Neural crest cell (in vitro differentiated cells): ENCODE measurements around the gene SYT17. TPM values are rescaled to one million over a fixed set of nuclear protein-coding genes. Genes with fewer than 3 reads are reported as not detected.

Experiments used
- DNase-seq: peaks from one replicate; pipeline ENCODE4 v3.0.0; 2021; ENCODE audit warnings: low read depth, mixed read lengths, low spot score
- H3K27ac Mint-ChIP-seq: one replicate; pipeline ENCODE4 v1.8.0; 2021; ENCODE audit warnings: mild to moderate bottlenecking, mixed read lengths; ENCODE audit not compliant: unreplicated experiment
- H3K27me3 Mint-ChIP-seq: 2 replicates; pipeline ENCODE4 v1.8.0; 2021; ENCODE audit warnings: low read depth, mild to moderate bottlenecking, mixed read lengths
- H3K36me3 Mint-ChIP-seq: 2 replicates; pipeline ENCODE4 v1.8.0; 2021; ENCODE audit warnings: low read depth, mild to moderate bottlenecking, mixed read lengths
- H3K4me1 Mint-ChIP-seq: 2 replicates; pipeline ENCODE4 v1.8.0; 2021; ENCODE audit warnings: mixed read lengths
- H3K4me3 Mint-ChIP-seq: one replicate; pipeline ENCODE4 v1.8.0; 2021; ENCODE audit warnings: mild to moderate bottlenecking, mixed read lengths
- H3K9me3 Mint-ChIP-seq: 2 replicates; pipeline ENCODE4 v1.8.0; 2021; ENCODE audit warnings: mixed read lengths
- total RNA-seq: library from RNA; stranded (reverse); gene quantifications from 2 replicates; pipeline ENCODE4 v1.2.1, GENCODE V29; 2021
- TF ChIP-seq, protein P1 (sequence below): fragments of 200-600 bp; sonication (generic); conservative IDR thresholded peaks from 2 replicates; pipeline ENCODE4 v1.5.0; 2021; ENCODE audit warnings: antibody characterized with exemption, mild to moderate bottlenecking

SYT17 gene
- total RNA-seq, 1 donor from 2014 or later, result 3.1 TPM

DNA sequence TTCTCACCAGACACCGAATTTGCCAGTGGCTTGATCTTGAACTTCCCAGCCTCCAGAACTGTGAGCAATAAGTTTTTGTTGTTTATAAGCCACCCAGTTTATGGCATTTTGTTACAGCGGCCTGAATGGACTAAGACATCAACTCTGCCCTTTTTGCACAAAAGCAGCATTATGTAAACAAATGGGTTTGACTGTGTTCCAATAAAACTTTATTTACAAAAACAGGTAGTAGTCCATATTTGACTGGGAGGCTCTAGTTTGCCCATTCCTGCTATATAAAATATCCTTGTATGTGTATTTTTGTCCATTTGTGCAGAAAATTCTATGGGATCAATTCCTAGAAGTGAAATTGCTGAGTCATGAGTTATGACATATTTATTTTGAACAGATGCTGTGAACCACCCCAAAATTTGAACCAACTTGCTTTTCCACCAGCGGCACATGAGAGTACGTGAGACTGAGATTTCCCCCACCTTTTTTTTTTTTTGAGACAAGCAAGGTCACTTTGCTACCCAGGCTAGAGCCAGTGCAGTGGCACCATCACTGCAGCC is 96.2 kb downstream of the SYT17 start:
- Mint-ChIP-seq H3K4me3 (no peak overlapping the region), H3K4me1 (no peaks in the 10 kb centered on the region), H3K27ac (no peak overlapping the region), H3K36me3 (peaks cover 7% of the 10 kb centered on the region), H3K27me3 (peaks cover 10% of the 10 kb centered on the region), H3K9me3 (peaks cover 7% of the 10 kb centered on the region)
- DNase-seq, result no peak
- TF ChIP-seq, protein P1, sequence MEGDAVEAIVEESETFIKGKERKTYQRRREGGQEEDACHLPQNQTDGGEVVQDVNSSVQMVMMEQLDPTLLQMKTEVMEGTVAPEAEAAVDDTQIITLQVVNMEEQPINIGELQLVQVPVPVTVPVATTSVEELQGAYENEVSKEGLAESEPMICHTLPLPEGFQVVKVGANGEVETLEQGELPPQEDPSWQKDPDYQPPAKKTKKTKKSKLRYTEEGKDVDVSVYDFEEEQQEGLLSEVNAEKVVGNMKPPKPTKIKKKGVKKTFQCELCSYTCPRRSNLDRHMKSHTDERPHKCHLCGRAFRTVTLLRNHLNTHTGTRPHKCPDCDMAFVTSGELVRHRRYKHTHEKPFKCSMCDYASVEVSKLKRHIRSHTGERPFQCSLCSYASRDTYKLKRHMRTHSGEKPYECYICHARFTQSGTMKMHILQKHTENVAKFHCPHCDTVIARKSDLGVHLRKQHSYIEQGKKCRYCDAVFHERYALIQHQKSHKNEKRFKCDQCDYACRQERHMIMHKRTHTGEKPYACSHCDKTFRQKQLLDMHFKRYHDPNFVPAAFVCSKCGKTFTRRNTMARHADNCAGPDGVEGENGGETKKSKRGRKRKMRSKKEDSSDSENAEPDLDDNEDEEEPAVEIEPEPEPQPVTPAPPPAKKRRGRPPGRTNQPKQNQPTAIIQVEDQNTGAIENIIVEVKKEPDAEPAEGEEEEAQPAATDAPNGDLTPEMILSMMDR, result no peak

DNA sequence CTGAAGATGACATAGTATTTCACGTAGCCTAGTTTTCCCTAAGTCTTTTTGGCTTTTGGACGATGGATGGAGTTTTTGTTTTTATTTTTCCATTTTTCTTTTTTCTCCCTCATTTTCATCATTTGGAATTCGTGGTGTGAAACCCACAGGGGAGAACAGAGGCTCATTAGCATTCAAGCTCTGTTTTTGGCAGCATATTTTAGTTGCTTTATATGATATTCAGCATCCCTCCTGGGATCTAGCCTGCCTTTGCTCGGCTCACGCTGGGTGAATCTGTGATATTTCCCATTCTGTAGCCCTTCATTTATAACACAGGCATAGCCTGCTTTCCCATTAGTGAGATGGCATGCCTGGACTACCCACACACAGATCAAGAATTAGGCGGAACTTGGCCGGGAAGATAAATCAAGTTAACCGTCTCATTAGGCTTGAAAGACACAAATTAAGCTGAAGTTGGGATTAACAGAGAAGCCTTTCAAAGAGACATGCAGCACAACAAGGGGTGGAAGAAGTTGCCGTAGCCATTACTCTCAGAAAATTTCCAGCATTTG is 97.4 kb downstream of the SYT17 start:
- peaks cover 7% of the 10 kb centered on the region for H3K36me3 Mint-ChIP-seq
- no peak overlapping the region for H3K27ac Mint-ChIP-seq
- TF ChIP-seq, protein P1, result no peak
- H3K4me1 Mint-ChIP-seq, result no peaks in the 10 kb centered on the region
- H3K4me3 Mint-ChIP-seq, result no peak overlapping the region
- H3K9me3 Mint-ChIP-seq, result peaks cover 7% of the 10 kb centered on the region
- DNase-seq, result no peak
- H3K27me3 Mint-ChIP-seq, result peaks cover 4% of the 10 kb centered on the region

DNA sequence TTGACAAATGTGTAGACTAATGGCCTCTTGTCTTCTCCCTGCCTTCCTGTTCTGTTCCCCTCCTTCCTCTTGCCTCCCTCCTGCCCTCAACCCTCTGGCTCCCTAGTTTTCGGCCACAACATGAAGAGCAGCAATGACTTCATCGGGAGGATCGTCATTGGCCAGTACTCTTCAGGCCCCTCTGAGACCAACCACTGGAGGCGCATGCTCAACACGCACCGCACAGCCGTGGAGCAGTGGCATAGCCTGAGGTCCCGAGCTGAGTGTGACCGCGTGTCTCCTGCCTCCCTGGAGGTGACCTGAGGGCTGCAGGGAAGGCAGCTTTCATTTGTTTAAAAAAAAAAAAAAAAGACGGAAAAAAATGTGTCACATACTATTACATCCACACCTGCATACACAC is 98.7 kb downstream of the SYT17 start:
- Mint-ChIP-seq H3K27me3 (no peaks in the 10 kb centered on the region), H3K4me1 (no peaks in the 10 kb centered on the region), H3K9me3 (peaks cover 7% of the 10 kb centered on the region), H3K36me3 (peaks cover 7% of the 10 kb centered on the region), H3K4me3 (no peak overlapping the region), H3K27ac (no peak overlapping the region)
- DNase-seq, result no peak
- TF ChIP-seq, protein P1, result no peak

DNA sequence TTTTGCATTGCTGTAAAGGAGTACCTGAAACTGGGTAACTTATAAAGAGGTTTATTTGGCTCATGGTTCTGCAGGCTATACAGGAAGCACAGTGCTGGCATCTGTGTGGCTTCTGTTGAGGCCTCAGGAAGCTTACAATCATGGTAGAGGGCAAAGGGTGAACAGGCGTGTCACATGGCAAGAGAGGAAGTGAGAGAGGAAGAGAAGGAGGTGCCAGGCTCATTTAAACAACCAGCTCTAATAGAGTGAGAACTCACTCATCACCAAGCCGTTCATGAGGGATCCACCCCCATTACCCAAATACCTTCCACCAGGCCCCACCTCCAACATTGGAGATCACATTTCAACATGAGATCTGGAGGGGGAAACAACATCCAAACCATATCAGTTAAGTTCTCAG is 101.1 kb downstream of the SYT17 start:
- no peaks in the 10 kb centered on the region for H3K27me3 Mint-ChIP-seq
- TF ChIP-seq, protein P1, result no peak
- H3K4me1 Mint-ChIP-seq, result no peaks in the 10 kb centered on the region
- no peak overlapping the region for H3K27ac Mint-ChIP-seq
- H3K36me3 Mint-ChIP-seq, result peaks cover 7% of the 10 kb centered on the region
- DNase-seq, result no peak
- H3K4me3 Mint-ChIP-seq, result no peak overlapping the region
- H3K9me3 Mint-ChIP-seq, result peaks cover 7% of the 10 kb centered on the region

DNA sequence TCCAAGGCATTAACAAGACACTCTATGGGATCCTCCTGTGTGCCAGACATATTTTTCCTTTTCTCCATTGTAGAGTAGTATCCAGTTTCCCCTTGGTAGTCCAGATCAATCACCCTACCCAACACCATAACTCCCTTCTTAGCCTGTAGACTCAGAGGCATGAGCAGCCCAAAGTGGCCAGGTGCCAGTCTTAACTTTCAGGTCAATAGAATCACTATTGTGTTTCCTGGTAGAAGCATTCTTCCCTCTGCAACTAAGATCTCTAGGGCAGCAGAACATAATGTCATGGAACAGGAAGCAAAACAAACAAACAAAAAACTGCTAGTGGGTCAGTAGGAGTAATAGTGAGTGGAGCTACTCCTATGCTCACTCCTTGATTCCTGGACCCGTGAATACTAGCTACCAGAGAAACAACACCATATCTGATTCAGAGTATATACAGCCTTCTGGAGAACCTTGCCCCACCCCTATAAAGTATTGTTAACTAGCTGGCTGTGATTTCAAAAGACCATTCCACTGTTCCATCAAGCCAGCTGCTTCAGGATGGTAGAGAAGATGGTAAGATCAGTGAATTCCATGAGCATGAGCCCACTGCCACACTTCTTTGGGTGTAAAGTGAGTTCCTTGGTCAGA is 106.2 kb downstream of the SYT17 start:
- H3K4me1 Mint-ChIP-seq, result no peaks in the 10 kb centered on the region
- H3K9me3 Mint-ChIP-seq, result peaks cover 8% of the 10 kb centered on the region
- peaks cover 4% of the 10 kb centered on the region for H3K36me3 Mint-ChIP-seq
- no peak overlapping the region for H3K27ac Mint-ChIP-seq
- DNase-seq, result no peak
- no peaks in the 10 kb centered on the region for H3K27me3 Mint-ChIP-seq
- TF ChIP-seq, protein P1, result no peak
- H3K4me3 Mint-ChIP-seq, result no peak overlapping the region
